Stomach (tissue), 9 donors: Measurements from ENCODE around the gene C10orf90. TPM values are rescaled to one million over a fixed set of nuclear protein-coding genes. Genes with fewer than 3 reads are reported as not detected.

Source experiments
- DNase-seq, 2 donors: peaks; one replicate each; pipeline versions ENCODE4 v3.0.0 to v3.0.0-alpha.2; 2013 to 2019
- H3K27ac ChIP-seq, 5 donors: fragments of 200-600 bp in 4 of 5; sonication (generic) in 4 of 5; one replicate each; pipeline ENCODE4 v1.5.1; 2013 to 2019; ENCODE audit warnings: mild to moderate bottlenecking in 1 of 5, moderate library complexity in 1 of 5
- H3K27me3 ChIP-seq, 3 donors: fragments of 200-600 bp; sonication (generic); one replicate each; pipeline ENCODE4 v1.5.1; 2017 to 2019; ENCODE audit warnings: mixed run types in 1 of 3
- H3K36me3 ChIP-seq, 4 donors: fragments of 200-600 bp; sonication (generic); 1 replicate in 3 of 4; 2 replicates in 1 of 4; pipeline ENCODE4 v1.5.1; 2016 to 2019
- H3K4me1 ChIP-seq, 4 donors: fragments of 200-600 bp; sonication (generic); one replicate each; pipeline ENCODE4 v1.5.1; 2016 to 2019
- H3K4me3 ChIP-seq, 4 donors: fragments of 200-600 bp; sonication (generic) in 3 of 4; one replicate each; pipeline ENCODE4 v1.5.1; 2016 to 2019; ENCODE audit warnings: mild to moderate bottlenecking in 1 of 4
- H3K9me3 ChIP-seq, 4 donors: fragments of 200-600 bp; sonication (generic); one replicate each; pipeline ENCODE4 v1.5.1; 2016 to 2019
- EP300 ChIP-seq: sonication (generic); formaldehyde crosslinking; IDR thresholded peaks from one replicate; pipeline ENCODE4 v1.6.1; 2017; ENCODE audit warnings: antibody characterized with exemption
- POLR2A ChIP-seq, 4 donors: fragments of 450-650 bp; IDR thresholded peaks; one replicate each; pipeline ENCODE4 v1.6.1; 2016; ENCODE audit warnings: antibody characterized with exemption in 4 of 4, control low read depth in 2 of 4, mild to moderate bottlenecking in 1 of 4, moderate library complexity in 1 of 4
- POLR2AphosphoS5 ChIP-seq, 3 donors: sonication (generic); formaldehyde crosslinking; IDR thresholded peaks; one replicate each; pipeline ENCODE4 v1.6.1; 2016; ENCODE audit warnings: antibody characterized with exemption in 3 of 3
- WGBS, 5 donors: extraction: QIAGEN DNeasy Blood & Tissue Kit in 3 of 5; methylation state at CpG; one replicate each; pipeline versions ENCODE4 v1.1.5 to v1.1.7; 2013 to 2018; 5-methylcytosine and 5-hydroxymethylcytosine counted together
- intact Hi-C: fragments of 100-400 bp; cut with DNase I; formaldehyde crosslinking; loops from one replicate; pipeline ENCODE4 v1.15.1; 2023; ENCODE audit warnings: low total_unique reads
- polyA plus RNA-seq, 3 donors: library from polyadenylated mRNA; stranded (reverse); fragments of 200-250 nt; gene quantifications; one replicate each; pipeline ENCODE4 v1.2.3, GENCODE V29; 2013
- total RNA-seq, 5 donors: library from RNA; depleted of rRNA; stranded (reverse); fragments of >200 nt; gene quantifications; one replicate each; pipeline versions ENCODE4 v1.1.0 to v1.2.3, GENCODE V29; 2014 to 2016
- TF ChIP-seq, protein P1 (sequence below), 7 experiments: fragments of 450-650 bp in 4 of 7; fragments of 200-600 bp in 3 of 7; sonication (generic) in 3 of 7; IDR thresholded peaks; one replicate each; pipeline ENCODE4 v1.5.1; 2016 to 2019; ENCODE audit warnings: antibody characterized with exemption in 7 of 7, control low read depth in 2 of 7, mild to moderate bottlenecking in 1 of 7
- donor health status: healthy with polysubstance abuse.
- donor health status: Bipolar disorder and iron deficiency.
- donor health status: healthy.

The C10orf90 gene
- total and polyA plus RNA-seq, 8 donors = not detected

DNA sequence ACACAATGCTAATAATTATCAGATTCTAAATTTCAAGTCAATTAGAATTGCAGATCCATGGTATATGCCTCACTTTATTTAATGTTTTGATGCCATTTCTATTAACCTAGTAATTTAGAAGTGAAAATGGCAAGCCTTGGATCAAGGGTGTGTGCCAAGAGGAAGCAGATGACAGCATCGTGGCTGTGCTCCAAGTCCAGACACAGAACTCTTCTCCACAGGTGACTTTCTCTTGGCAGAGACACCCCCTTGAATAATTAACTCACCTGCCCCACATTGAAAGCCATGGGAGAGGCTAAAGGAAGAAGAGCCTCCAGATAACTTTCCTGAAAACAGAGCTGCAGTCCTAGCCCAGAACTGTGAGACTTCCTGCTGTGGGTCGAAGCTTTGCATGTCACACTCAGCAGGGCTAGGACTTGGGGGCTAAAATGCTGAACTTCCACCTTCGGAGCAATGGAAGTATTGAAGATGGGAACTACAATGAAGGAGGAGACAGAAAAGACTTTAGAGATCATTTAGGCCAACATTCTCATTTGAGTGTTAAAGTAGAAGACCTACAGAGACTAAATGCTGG is 996 bp upstream of the C10orf90 start:
- no peak for DNase-seq
- H3K9me3 ChIP-seq = no peaks in the 10 kb centered on the region
- H3K36me3 ChIP-seq = no peaks in the 10 kb centered on the region
- TF ChIP-seq POLR2AphosphoS5 (IDR thresholded peaks at IDR 0.05) = no peak
- no peak for TF ChIP-seq EP300
- no peak for TF ChIP-seq POLR2A (IDR thresholded peaks at IDR 0.05)
- TF ChIP-seq, protein P1, sequence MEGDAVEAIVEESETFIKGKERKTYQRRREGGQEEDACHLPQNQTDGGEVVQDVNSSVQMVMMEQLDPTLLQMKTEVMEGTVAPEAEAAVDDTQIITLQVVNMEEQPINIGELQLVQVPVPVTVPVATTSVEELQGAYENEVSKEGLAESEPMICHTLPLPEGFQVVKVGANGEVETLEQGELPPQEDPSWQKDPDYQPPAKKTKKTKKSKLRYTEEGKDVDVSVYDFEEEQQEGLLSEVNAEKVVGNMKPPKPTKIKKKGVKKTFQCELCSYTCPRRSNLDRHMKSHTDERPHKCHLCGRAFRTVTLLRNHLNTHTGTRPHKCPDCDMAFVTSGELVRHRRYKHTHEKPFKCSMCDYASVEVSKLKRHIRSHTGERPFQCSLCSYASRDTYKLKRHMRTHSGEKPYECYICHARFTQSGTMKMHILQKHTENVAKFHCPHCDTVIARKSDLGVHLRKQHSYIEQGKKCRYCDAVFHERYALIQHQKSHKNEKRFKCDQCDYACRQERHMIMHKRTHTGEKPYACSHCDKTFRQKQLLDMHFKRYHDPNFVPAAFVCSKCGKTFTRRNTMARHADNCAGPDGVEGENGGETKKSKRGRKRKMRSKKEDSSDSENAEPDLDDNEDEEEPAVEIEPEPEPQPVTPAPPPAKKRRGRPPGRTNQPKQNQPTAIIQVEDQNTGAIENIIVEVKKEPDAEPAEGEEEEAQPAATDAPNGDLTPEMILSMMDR (IDR thresholded peaks at IDR 0.05) = no peak
- H3K4me3 ChIP-seq = no peak overlapping the region
- intact Hi-C loops = no loop called here
- H3K4me1 ChIP-seq = no peaks in the 10 kb centered on the region
- no peaks in the 10 kb centered on the region for H3K27me3 ChIP-seq
- H3K27ac ChIP-seq = no peak overlapping the region
- 39 to 71% (median 53%) methylated on average over 3 of the region's 3 CpGs for WGBS, 5 donors

DNA sequence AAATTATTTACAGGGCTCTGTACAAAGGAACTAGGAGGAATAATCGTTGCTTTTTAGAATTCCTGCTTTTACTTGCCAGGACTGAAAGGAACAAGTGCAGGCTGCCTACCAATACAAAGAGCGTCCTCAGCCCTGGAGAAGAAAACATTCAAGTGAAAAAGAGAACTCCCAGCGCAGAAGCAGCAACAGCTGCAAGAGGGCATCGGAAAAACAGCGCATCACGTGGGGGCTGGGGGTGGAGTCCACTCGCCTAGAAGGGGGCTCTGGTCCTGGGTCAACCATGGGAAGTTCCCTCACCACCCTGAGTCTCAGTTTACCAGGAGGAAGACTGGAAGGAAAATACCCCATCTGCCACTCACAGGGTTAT is 385 bp upstream of the C10orf90 start:
- WGBS, 5 donors = 37 to 61% (median 53%) methylated on average over 7 of the region's 7 CpGs
- no peak for DNase-seq
- Histone ChIP-seq H3K27me3 (no peaks in the 10 kb centered on the region), H3K4me3 (no peak overlapping the region), H3K4me1 (no peaks in the 10 kb centered on the region), H3K9me3 (no peaks in the 10 kb centered on the region), H3K36me3 (no peaks in the 10 kb centered on the region), H3K27ac (no peak overlapping the region)
- TF ChIP-seq, protein P1 (IDR thresholded peaks at IDR 0.05) = no peak
- TF ChIP-seq EP300 = no peak
- TF ChIP-seq POLR2AphosphoS5 (IDR thresholded peaks at IDR 0.05) = no peak
- TF ChIP-seq POLR2A (IDR thresholded peaks at IDR 0.05) = no peak
- intact Hi-C loops = no loop called here

- Histone ChIP-seq H3K4me1 (no peaks in the 10 kb centered on the region), H3K9me3 (no peaks in the 10 kb centered on the region), H3K27ac (no peak overlapping the region), H3K27me3 (no peaks in the 10 kb centered on the region), H3K36me3 (no peaks in the 10 kb centered on the region), H3K4me3 (no peak overlapping the region)
- TF ChIP-seq POLR2A (IDR thresholded peaks at IDR 0.05) (no peak), EP300 (no peak)
- 18 to 40% (median 33%) methylated on average over 3 of the region's 3 CpGs for WGBS, 5 donors
- intact Hi-C loops = no loop called here
- no peak for DNase-seq
Measured at GRCh38 chr10:126669168-126669567, 1.3 kb downstream of the C10orf90 start.

GRCh38 chr10:126668505-126668904 is 2.0 kb downstream of the C10orf90 start:
- Histone ChIP-seq H3K9me3 (no peaks in the 10 kb centered on the region), H3K4me3 (no peak overlapping the region), H3K4me1 (no peaks in the 10 kb centered on the region), H3K27ac (no peak overlapping the region), H3K36me3 (no peaks in the 10 kb centered on the region), H3K27me3 (no peaks in the 10 kb centered on the region)
- no peak for DNase-seq
- TF ChIP-seq POLR2AphosphoS5 (IDR thresholded peaks at IDR 0.05) = no peak
- TF ChIP-seq EP300 = no peak
- no peak for TF ChIP-seq POLR2A (IDR thresholded peaks at IDR 0.05)
- TF ChIP-seq, protein P1 (IDR thresholded peaks at IDR 0.05) = no peak
- 88 to 92% (median 91%) methylated on average over 4 of the region's 4 CpGs for WGBS, 5 donors
- intact Hi-C loops = no loop called here

DNA sequence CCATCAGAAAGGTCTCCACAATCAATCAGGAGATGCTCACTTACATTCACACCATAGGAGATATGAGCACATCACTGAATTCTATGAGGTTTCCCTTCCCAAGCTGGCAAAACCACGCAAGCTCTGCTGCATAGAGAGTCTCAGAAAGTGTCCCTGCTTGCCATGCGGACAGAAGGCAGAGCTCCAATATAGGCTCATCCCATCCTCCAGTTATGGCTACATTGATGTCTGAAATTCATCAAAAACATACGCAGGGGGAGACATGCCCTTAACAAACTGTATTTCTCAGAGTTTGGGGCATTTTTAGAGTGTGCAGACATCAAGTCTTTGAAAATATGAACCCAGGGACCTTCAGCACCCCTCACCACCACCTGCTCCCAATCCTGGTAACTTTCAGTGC is 2.9 kb downstream of the C10orf90 start:
- H3K4me1 ChIP-seq = no peaks in the 10 kb centered on the region
- WGBS, 5 donors = 89 to 97% (median 92%) methylated on average over 3 of the region's 3 CpGs
- H3K4me3 ChIP-seq = no peak overlapping the region
- intact Hi-C loops = no loop called here
- TF ChIP-seq POLR2AphosphoS5 (IDR thresholded peaks at IDR 0.05) (no peak), POLR2A (IDR thresholded peaks at IDR 0.05) (no peak), EP300 (no peak)
- TF ChIP-seq, protein P1 (IDR thresholded peaks at IDR 0.05) = no peak
- no peaks in the 10 kb centered on the region for H3K36me3 ChIP-seq
- H3K27ac ChIP-seq = no peak overlapping the region
- DNase-seq = no peak
- no peaks in the 10 kb centered on the region for H3K27me3 ChIP-seq
- H3K9me3 ChIP-seq = no peaks in the 10 kb centered on the region
